ENCODE measurements around the gene OBSCN. TPM values are rescaled to one million over a fixed set of nuclear protein-coding genes. Genes with fewer than 3 reads are reported as not detected.
"Not testable (repeated sequence)": the region's sequence is repeated elsewhere in the genome, so short reads cannot be mapped to it uniquely, and the experiment has no call there.

Gene OBSCN
- total RNA-seq, 2 donors from 2014 or later = 159 to 317 TPM

GRCh38 chr1:228240411-228241240, 32.8 kb downstream of the OBSCN start:
- Histone ChIP-seq H3K27ac (no peak overlapping the region), H3K36me3 (peaks cover 80% of the 10 kb centered on the region), H3K4me3 (no peak overlapping the region), H3K9me3 (peaks cover 0 to 32% of the 10 kb centered on the region in 2 donors), H3K4me1 (peaks cover 0 to 7% of the 10 kb centered on the region in 2 donors), H3K27me3 (no peaks in the 10 kb centered on the region)
- no peak for DNase-seq (ENCODE audit: low spot score)
- TF ChIP-seq CTCF (IDR thresholded peaks at IDR 0.05) = no peak

- no peak overlapping the region for H3K4me3 ChIP-seq
- H3K36me3 ChIP-seq = peaks cover 85% of the 10 kb centered on the region
- no peak for DNase-seq (ENCODE audit: low spot score)
- TF ChIP-seq CTCF (IDR thresholded peaks at IDR 0.05) = no peak
- no peak overlapping the region for H3K27ac ChIP-seq
- peaks cover 0 to 37% of the 10 kb centered on the region in 2 donors for H3K9me3 ChIP-seq
- peaks cover 0 to 7% of the 10 kb centered on the region in 2 donors for H3K4me1 ChIP-seq
- no peaks in the 10 kb centered on the region for H3K27me3 ChIP-seq
Measured at GRCh38 chr1:228241259-228241658, 33.4 kb downstream of the OBSCN start.

- H3K36me3 ChIP-seq = peaks cover 96% of the 10 kb centered on the region
- H3K27ac ChIP-seq = no peak overlapping the region
- no peak overlapping the region for H3K4me3 ChIP-seq
- DNase-seq (ENCODE audit: low spot score) = no peak
- H3K4me1 ChIP-seq = peaks cover 0 to 7% of the 10 kb centered on the region in 2 donors
- TF ChIP-seq CTCF (IDR thresholded peaks at IDR 0.05) = no peak
- no peaks in the 10 kb centered on the region for H3K27me3 ChIP-seq
- peaks cover 0 to 37% of the 10 kb centered on the region in 2 donors for H3K9me3 ChIP-seq
Measured at GRCh38 chr1:228242409-228242808, 34.6 kb downstream of the OBSCN start.

- H3K27me3 ChIP-seq = no peaks in the 10 kb centered on the region
- H3K27ac ChIP-seq = no peak overlapping the region
- no peak for TF ChIP-seq CTCF (IDR thresholded peaks at IDR 0.05)
- no peak for DNase-seq (ENCODE audit: low spot score)
- H3K36me3 ChIP-seq = peaks cover 90% of the 10 kb centered on the region
- H3K4me3 ChIP-seq = no peak overlapping the region
- H3K4me1 ChIP-seq = peaks cover 0 to under 1% of the 10 kb centered on the region in 2 donors
- H3K9me3 ChIP-seq = peaks cover 0 to 37% of the 10 kb centered on the region in 2 donors
Measured at GRCh38 chr1:228243093-228243492, 35.2 kb downstream of the OBSCN start.

GRCh38 chr1:228243989-228244388, 36.1 kb downstream of the OBSCN start:
- H3K4me3 ChIP-seq; H3K27me3 ChIP-seq; DNase-seq (ENCODE audit: low spot score); H3K27ac ChIP-seq; H3K4me1 ChIP-seq: not testable (repeated sequence)
- Histone ChIP-seq H3K36me3 (peaks cover 81% of the 10 kb centered on the region), H3K9me3 (peaks cover 0 to 37% of the 10 kb centered on the region in 2 donors)

DNA sequence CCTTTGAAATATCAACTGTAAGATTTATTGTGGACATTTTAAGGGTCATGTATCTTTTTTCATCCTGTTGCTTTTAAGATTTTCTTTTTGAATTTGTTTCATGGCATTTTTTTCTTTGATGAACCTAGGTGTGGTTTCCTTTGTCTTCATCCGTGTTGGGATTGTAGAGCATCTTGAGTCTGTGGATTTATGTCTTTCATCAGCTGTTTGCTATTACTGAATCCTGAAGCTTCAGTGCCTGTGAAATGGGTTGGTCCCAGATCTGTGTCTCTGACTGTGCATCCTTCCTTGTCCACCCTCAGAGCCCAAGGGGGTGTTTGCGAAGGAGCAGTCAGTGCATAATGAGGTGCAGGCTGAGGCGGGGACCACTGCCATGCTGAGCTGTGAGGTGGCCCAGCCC, 37.3 kb downstream of the OBSCN start:
- Histone ChIP-seq H3K27ac (no peak overlapping the region), H3K4me1 (no peaks in the 10 kb centered on the region), H3K4me3 (no peak overlapping the region), H3K36me3 (peaks cover 82% of the 10 kb centered on the region), H3K27me3 (no peaks in the 10 kb centered on the region), H3K9me3 (peaks cover 0 to 37% of the 10 kb centered on the region in 2 donors)
- DNase-seq (ENCODE audit: low spot score) = no peak
- no peak for TF ChIP-seq CTCF (IDR thresholded peaks at IDR 0.05)
